Keratinocyte (primary cell): ENCODE data around the gene HGF.

Experiments
- EZH2 ChIP-seq: IDR thresholded peaks from one replicate; pipeline ENCODE4 v1.6.1; 2012; ENCODE audit warnings: inconsistent platforms, mild to moderate bottlenecking, low read length, moderate library complexity
- TF ChIP-seq, protein P1 (sequence below), 3 experiments: IDR thresholded peaks in 1 of 3; conservative IDR thresholded peaks in 1 of 3; optimal IDR thresholded peaks in 1 of 3; 2 replicates in 2 of 3; 3 replicates in 1 of 3; pipeline versions ENCODE3 to v1.5.1; 2011; ENCODE audit warnings: low read length in 3 of 3, mild to moderate bottlenecking in 3 of 3, moderate library complexity in 2 of 3, control low read depth in 1 of 3, inconsistent platforms in 1 of 3; ENCODE audit not compliant: insufficient read depth in 2 of 3; ENCODE audit errors: extremely low read depth in 1 of 3

DNA sequence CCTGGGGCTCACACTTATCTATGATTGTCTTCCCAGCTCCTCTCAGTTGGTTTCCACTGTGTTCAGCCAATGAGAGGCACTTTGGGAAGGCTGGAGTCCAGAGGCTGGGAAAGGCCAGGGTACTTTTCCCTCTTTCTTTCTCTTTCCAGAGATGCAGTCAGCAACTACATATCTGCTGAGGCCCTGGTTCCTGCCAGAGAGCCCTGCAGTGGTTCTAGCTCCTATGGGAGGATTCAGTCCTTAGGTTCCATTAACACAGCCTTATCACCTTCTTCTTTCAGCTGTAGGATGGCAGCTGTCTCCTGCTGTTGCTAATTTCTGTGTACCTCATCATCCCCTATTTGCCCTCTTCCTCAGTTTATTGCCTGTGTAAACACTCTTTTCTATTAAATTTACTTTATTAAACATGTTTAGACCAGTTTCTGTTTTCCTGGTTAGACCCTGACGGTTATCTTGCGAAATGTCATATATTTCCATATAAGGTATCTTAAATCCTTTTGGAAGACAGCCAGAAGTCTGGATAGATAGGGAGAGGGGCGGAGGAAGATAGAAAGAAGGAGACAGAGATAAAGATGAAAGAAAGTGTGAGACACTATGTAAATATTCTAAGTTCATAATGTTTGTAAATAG lies 100.3 kb downstream of the HGF start:
- TF ChIP-seq, protein P1, sequence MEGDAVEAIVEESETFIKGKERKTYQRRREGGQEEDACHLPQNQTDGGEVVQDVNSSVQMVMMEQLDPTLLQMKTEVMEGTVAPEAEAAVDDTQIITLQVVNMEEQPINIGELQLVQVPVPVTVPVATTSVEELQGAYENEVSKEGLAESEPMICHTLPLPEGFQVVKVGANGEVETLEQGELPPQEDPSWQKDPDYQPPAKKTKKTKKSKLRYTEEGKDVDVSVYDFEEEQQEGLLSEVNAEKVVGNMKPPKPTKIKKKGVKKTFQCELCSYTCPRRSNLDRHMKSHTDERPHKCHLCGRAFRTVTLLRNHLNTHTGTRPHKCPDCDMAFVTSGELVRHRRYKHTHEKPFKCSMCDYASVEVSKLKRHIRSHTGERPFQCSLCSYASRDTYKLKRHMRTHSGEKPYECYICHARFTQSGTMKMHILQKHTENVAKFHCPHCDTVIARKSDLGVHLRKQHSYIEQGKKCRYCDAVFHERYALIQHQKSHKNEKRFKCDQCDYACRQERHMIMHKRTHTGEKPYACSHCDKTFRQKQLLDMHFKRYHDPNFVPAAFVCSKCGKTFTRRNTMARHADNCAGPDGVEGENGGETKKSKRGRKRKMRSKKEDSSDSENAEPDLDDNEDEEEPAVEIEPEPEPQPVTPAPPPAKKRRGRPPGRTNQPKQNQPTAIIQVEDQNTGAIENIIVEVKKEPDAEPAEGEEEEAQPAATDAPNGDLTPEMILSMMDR (optimal IDR thresholded peaks at IDR 0.05 in 1 of 3, IDR thresholded peaks at IDR 0.05 in 1 of 3, conservative IDR thresholded peaks at IDR 0.05 in 1 of 3; ENCODE audit: extremely low read depth in 1 of 3, insufficient read depth in 2 of 3, low read length in 3 of 3), result no peak
- no peak for TF ChIP-seq EZH2
